ENCODE results near the gene C22orf15. TPM values are rescaled to one million over a fixed set of nuclear protein-coding genes. Genes with fewer than 3 reads are reported as not detected.

C22orf15 gene
- total and polyA plus RNA-seq, 2 of the 8 experiments (the other 6 are each of a cell fraction or from before 2014, with no cell fraction given) = 4.2 to 4.9 TPM

DNA sequence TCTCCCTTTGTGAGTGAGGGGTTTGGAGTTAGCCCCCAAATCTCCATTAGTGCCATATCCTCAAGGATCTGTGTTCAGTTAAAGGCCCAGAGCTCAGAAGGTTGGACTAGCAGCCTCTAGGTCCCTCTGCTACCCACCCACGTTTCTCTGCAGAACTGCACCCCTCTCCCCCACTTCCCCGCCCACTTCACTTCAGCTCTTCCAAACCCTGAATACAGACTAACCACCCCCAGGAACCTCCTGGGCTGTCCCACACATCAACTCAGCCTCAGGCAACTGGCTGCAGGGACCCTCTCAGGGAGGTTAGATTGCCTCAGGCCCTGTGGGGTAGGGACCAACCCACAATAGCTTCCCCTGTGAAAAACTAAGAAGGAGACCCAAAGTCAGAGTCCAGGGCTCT, 9.4 kb upstream of the C22orf15 start (continued):
- TF ChIP-seq, protein P1, sequence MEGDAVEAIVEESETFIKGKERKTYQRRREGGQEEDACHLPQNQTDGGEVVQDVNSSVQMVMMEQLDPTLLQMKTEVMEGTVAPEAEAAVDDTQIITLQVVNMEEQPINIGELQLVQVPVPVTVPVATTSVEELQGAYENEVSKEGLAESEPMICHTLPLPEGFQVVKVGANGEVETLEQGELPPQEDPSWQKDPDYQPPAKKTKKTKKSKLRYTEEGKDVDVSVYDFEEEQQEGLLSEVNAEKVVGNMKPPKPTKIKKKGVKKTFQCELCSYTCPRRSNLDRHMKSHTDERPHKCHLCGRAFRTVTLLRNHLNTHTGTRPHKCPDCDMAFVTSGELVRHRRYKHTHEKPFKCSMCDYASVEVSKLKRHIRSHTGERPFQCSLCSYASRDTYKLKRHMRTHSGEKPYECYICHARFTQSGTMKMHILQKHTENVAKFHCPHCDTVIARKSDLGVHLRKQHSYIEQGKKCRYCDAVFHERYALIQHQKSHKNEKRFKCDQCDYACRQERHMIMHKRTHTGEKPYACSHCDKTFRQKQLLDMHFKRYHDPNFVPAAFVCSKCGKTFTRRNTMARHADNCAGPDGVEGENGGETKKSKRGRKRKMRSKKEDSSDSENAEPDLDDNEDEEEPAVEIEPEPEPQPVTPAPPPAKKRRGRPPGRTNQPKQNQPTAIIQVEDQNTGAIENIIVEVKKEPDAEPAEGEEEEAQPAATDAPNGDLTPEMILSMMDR (IDR thresholded peaks at IDR 0.05; ENCODE audit: control extremely low read depth in 1 of 3, insufficient read depth in 1 of 3, low read depth in 1 of 3, low read length in 3 of 3) = no peak
- no peak for TF ChIP-seq CBX5 (IDR thresholded peaks at IDR 0.05; ENCODE audit: low read depth, low read length)
- no peak for TF ChIP-seq RFX5 (IDR thresholded peaks at IDR 0.05; ENCODE audit: borderline replicate concordance, low read depth, low read length)

Data from H1 (cell line).